Psoas muscle (tissue), 8 donors: Measurements from ENCODE around the gene SETD4. TPM values are rescaled to one million over a fixed set of nuclear protein-coding genes. Genes with fewer than 3 reads are reported as not detected.
A peak's percentile ranks its signal among the peaks of the same experiment; 100 is the strongest.

ENCODE experiments used
- ATAC-seq, 4 donors: fragments of 200-7000 bp; cut with Tn5 transposase; one replicate each; pipeline ENCODE4 v1.9.1; 2020; ENCODE audit warnings: moderate library complexity in 3 of 4, mild to moderate bottlenecking in 2 of 4
- DNase-seq, 2 donors: peaks; one replicate each; pipeline ENCODE4 v3.0.0-alpha.2; 2020
- H3K27ac ChIP-seq: fragments of 200-600 bp; one replicate; pipeline ENCODE4 v1.8.0; 2022
- H3K27me3 ChIP-seq, 3 donors: fragments of 200-600 bp in 1 of 3; one replicate each; pipeline versions ENCODE4 v1.6.1 to v1.8.0; 2013 to 2022; ENCODE audit warnings: low read length in 2 of 3, mild to moderate bottlenecking in 2 of 3, moderate library complexity in 1 of 3; ENCODE audit not compliant: insufficient read depth in 3 of 3
- H3K36me3 ChIP-seq, 2 donors: fragments of 200-600 bp in 1 of 2; one replicate each; pipeline versions ENCODE4 v1.6.1 to v1.8.0; 2013 to 2022; ENCODE audit warnings: low read depth in 1 of 2, mild to moderate bottlenecking in 1 of 2, moderate library complexity in 1 of 2; ENCODE audit not compliant: insufficient read depth in 1 of 2
- H3K4me1 ChIP-seq: fragments of 200-600 bp; one replicate; pipeline ENCODE4 v1.8.0; 2022
- H3K4me3 ChIP-seq: fragments of 200-600 bp; one replicate; pipeline ENCODE4 v1.8.0; 2022; ENCODE audit warnings: mild to moderate bottlenecking
- H3K9me3 ChIP-seq: fragments of 200-600 bp; one replicate; pipeline ENCODE4 v1.8.0; 2022
- WGBS, 3 donors: extraction: QIAGEN DNeasy Blood & Tissue Kit; methylation state at CpG; one replicate each; pipeline versions ENCODE4 v1.1.6 to v1.1.7; 2013; 5-methylcytosine and 5-hydroxymethylcytosine counted together
- intact Hi-C, 2 donors: fragments of 100-400 bp; cut with DNase I; formaldehyde crosslinking; loops; one replicate each; pipeline versions ENCODE4 v1.11.0 to v1.14.2; 2022
- polyA plus RNA-seq, 3 donors: library from polyadenylated mRNA; stranded (reverse); fragments of 200-250 nt; gene quantifications; one replicate each; pipeline ENCODE4 v1.2.3, GENCODE V29; 2013
- total RNA-seq, 4 donors: library from RNA; stranded (reverse); fragmentation: NEBNext Ultra II Directional in 2 of 4; extraction: Animal tissue kit (Norgen Biotek cat#: 25700) in 2 of 4; gene quantifications; one replicate each; pipeline versions ENCODE4 v1.2.1 to v1.2.4, GENCODE V29; 2021 to 2023
- TF ChIP-seq, protein P1 (sequence below): fragments of 200-600 bp; IDR thresholded peaks from one replicate; pipeline ENCODE4 v1.8.0; 2022; ENCODE audit warnings: antibody characterized with exemption
- donor health status: healthy with polysubstance abuse.
- donor health status: DM: no; HTN: no; CAD: no; lungs with moderate emphysema.
- donor health status: Bipolar disorder and iron deficiency.
- donor health status: healthy.
- donor health status: DM: yes; HTN: yes; CAD: no.
- donor health status: DM: no; HTN: no; CAD: no.
- donor health status: DM: no; HTN: no; CAD: no.
- donor health status: DM: yes; HTN: yes; CAD: no.

Gene SETD4
- total and polyA plus RNA-seq, 7 donors = 6.5 to 17.9 (median 11.6) TPM

- peaks cover 15% of the 10 kb centered on the region for H3K4me1 ChIP-seq
- WGBS, 3 donors = 70 to 93% (median 92%) methylated on average over 3 of the region's 3 CpGs
- intact Hi-C loops = no loop called here
- H3K9me3 ChIP-seq = no peaks in the 10 kb centered on the region
- no peaks in the 10 kb centered on the region for H3K36me3 ChIP-seq
- no peak overlapping the region for H3K4me3 ChIP-seq
- H3K27ac ChIP-seq = no peak overlapping the region
- no peaks in the 10 kb centered on the region for H3K27me3 ChIP-seq
- ATAC-seq (no peak), DNase-seq (no peak)
- TF ChIP-seq, protein P1, sequence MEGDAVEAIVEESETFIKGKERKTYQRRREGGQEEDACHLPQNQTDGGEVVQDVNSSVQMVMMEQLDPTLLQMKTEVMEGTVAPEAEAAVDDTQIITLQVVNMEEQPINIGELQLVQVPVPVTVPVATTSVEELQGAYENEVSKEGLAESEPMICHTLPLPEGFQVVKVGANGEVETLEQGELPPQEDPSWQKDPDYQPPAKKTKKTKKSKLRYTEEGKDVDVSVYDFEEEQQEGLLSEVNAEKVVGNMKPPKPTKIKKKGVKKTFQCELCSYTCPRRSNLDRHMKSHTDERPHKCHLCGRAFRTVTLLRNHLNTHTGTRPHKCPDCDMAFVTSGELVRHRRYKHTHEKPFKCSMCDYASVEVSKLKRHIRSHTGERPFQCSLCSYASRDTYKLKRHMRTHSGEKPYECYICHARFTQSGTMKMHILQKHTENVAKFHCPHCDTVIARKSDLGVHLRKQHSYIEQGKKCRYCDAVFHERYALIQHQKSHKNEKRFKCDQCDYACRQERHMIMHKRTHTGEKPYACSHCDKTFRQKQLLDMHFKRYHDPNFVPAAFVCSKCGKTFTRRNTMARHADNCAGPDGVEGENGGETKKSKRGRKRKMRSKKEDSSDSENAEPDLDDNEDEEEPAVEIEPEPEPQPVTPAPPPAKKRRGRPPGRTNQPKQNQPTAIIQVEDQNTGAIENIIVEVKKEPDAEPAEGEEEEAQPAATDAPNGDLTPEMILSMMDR = no peak
Measured at GRCh38 chr21:36089946-36090345, 29.6 kb upstream of the SETD4 start.

GRCh38 chr21:36087362-36088138, 27.2 kb upstream of the SETD4 start:
- DNase-seq (no peak), ATAC-seq (peak; percentile 40 to 89 (median 76))
- Histone ChIP-seq H3K27me3 (no peaks in the 10 kb centered on the region), H3K36me3 (no peaks in the 10 kb centered on the region), H3K27ac (peak overlapping the region; percentile 38), H3K4me1 (peaks cover 15% of the 10 kb centered on the region), H3K9me3 (no peaks in the 10 kb centered on the region), H3K4me3 (no peak overlapping the region)
- 13 to 25% (median 24%) methylated on average over 6 of the region's 6 CpGs for WGBS, 3 donors
- intact Hi-C loops = no loop called here
- TF ChIP-seq, protein P1 = peak; percentile 7

- no peak overlapping the region for H3K27ac ChIP-seq
- H3K9me3 ChIP-seq = no peaks in the 10 kb centered on the region
- ATAC-seq (no peak), DNase-seq (no peak)
- no peak overlapping the region for H3K4me3 ChIP-seq
- no peaks in the 10 kb centered on the region for H3K27me3 ChIP-seq
- whole genome bisulfite sequencing, 3 donors = 94% methylated on average over 3 of the region's 3 CpGs
- intact Hi-C loops = no loop called here
- H3K36me3 ChIP-seq = no peaks in the 10 kb centered on the region
- H3K4me1 ChIP-seq = peaks cover 3% of the 10 kb centered on the region
- TF ChIP-seq, protein P1 = no peak
Measured at GRCh38 chr21:36082237-36082664, 21.9 kb upstream of the SETD4 start.

- WGBS, 3 donors = 65 to 82% (median 69%) methylated on average over 1 of the region's 1 CpG
- intact Hi-C loops = no loop called here
Measured at GRCh38 chr21:36080386-36080785, 20.1 kb upstream of the SETD4 start.

More at GRCh38 chr21:36080386-36080785, 20.1 kb upstream of the SETD4 start:
- H3K4me1 ChIP-seq = no peaks in the 10 kb centered on the region
- no peak for ATAC-seq
- DNase-seq = no peak
- TF ChIP-seq, protein P1 = no peak
- no peaks in the 10 kb centered on the region for H3K9me3 ChIP-seq
- no peak overlapping the region for H3K27ac ChIP-seq
- H3K4me3 ChIP-seq = no peak overlapping the region
- no peaks in the 10 kb centered on the region for H3K36me3 ChIP-seq
- no peaks in the 10 kb centered on the region for H3K27me3 ChIP-seq
